ENCODE data around the gene ARV1.

DNA sequence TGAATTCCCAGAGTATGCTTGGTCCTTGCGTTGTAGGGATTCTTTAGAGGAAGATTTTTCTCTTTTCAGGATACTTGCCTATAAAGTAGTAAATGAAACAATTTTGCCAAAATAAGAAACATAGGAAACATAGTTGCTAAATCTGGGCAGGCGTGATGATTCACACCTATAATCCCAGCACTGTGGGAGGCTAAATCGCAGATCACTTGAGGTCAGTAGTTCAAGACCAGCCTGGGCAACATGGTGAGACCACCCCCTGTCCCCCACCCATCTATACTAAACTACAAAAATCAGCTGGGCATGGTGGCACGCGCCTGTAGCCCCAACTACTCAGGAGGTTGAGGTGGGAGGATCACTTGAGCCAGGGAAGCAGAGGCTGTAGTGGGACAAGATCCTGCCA, 4.9 kb downstream of the ARV1 start:
- TF ChIP-seq, protein P1, sequence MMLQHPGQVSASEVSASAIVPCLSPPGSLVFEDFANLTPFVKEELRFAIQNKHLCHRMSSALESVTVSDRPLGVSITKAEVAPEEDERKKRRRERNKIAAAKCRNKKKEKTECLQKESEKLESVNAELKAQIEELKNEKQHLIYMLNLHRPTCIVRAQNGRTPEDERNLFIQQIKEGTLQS (IDR thresholded peaks at IDR 0.05) = no peak
- TF ChIP-seq SRF (IDR thresholded peaks at IDR 0.05; ENCODE audit: low read depth) (no peak), EGR1 (IDR thresholded peaks at IDR 0.05; ENCODE audit: low read depth) (no peak), POLR2AphosphoS5 (IDR thresholded peaks at IDR 0.05; ENCODE audit: low read depth, low read length) (no peak), EZH2phosphoT487 (IDR thresholded peaks at IDR 0.05; ENCODE audit: borderline replicate concordance) (no peak), EZH2 (IDR thresholded peaks at IDR 0.05) (no peak), YY1 (IDR thresholded peaks at IDR 0.05; ENCODE audit: extremely low read depth, insufficient replicate concordance, low read depth, low read length) (no peak), RAD21 (IDR thresholded peaks at IDR 0.05; ENCODE audit: low read depth) (no peak), POLR2A (IDR thresholded peaks at IDR 0.05; ENCODE audit: borderline replicate concordance, extremely low read depth, insufficient read depth, insufficient read length) (no peak), TCF7L2 (IDR thresholded peaks at IDR 0.05; ENCODE audit: borderline replicate concordance, extremely low read depth, insufficient read depth, insufficient read length) (no peak), SP1 (IDR thresholded peaks at IDR 0.05; ENCODE audit: low read depth) (no peak), ZNF274 (IDR thresholded peaks at IDR 0.05; ENCODE audit: low read depth, low read length) (no peak)
- TF ChIP-seq, protein P2, sequence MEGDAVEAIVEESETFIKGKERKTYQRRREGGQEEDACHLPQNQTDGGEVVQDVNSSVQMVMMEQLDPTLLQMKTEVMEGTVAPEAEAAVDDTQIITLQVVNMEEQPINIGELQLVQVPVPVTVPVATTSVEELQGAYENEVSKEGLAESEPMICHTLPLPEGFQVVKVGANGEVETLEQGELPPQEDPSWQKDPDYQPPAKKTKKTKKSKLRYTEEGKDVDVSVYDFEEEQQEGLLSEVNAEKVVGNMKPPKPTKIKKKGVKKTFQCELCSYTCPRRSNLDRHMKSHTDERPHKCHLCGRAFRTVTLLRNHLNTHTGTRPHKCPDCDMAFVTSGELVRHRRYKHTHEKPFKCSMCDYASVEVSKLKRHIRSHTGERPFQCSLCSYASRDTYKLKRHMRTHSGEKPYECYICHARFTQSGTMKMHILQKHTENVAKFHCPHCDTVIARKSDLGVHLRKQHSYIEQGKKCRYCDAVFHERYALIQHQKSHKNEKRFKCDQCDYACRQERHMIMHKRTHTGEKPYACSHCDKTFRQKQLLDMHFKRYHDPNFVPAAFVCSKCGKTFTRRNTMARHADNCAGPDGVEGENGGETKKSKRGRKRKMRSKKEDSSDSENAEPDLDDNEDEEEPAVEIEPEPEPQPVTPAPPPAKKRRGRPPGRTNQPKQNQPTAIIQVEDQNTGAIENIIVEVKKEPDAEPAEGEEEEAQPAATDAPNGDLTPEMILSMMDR (IDR thresholded peaks at IDR 0.05 in 2 of 3, conservative IDR thresholded peaks at IDR 0.05 in 1 of 3; ENCODE audit: borderline replicate concordance in 1 of 3, insufficient read depth in 1 of 3, low read depth in 2 of 3, low read length in 2 of 3) = no peak
- TF ChIP-seq, protein P3, sequence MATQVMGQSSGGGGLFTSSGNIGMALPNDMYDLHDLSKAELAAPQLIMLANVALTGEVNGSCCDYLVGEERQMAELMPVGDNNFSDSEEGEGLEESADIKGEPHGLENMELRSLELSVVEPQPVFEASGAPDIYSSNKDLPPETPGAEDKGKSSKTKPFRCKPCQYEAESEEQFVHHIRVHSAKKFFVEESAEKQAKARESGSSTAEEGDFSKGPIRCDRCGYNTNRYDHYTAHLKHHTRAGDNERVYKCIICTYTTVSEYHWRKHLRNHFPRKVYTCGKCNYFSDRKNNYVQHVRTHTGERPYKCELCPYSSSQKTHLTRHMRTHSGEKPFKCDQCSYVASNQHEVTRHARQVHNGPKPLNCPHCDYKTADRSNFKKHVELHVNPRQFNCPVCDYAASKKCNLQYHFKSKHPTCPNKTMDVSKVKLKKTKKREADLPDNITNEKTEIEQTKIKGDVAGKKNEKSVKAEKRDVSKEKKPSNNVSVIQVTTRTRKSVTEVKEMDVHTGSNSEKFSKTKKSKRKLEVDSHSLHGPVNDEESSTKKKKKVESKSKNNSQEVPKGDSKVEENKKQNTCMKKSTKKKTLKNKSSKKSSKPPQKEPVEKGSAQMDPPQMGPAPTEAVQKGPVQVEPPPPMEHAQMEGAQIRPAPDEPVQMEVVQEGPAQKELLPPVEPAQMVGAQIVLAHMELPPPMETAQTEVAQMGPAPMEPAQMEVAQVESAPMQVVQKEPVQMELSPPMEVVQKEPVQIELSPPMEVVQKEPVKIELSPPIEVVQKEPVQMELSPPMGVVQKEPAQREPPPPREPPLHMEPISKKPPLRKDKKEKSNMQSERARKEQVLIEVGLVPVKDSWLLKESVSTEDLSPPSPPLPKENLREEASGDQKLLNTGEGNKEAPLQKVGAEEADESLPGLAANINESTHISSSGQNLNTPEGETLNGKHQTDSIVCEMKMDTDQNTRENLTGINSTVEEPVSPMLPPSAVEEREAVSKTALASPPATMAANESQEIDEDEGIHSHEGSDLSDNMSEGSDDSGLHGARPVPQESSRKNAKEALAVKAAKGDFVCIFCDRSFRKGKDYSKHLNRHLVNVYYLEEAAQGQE (IDR thresholded peaks at IDR 0.05; ENCODE audit: low read depth) = no peak

All from HCT116 (cell line).